Esophagus squamous epithelium (tissue), 4 donors: Measurements from ENCODE around the gene KLHDC7B.

Experiments
- POLR2A ChIP-seq, 4 donors: fragments of 450-650 bp; IDR thresholded peaks; one replicate each; pipeline ENCODE4 v1.6.1; 2017; ENCODE audit warnings: antibody characterized with exemption in 4 of 4, mild to moderate bottlenecking in 4 of 4, moderate library complexity in 3 of 4
- TF ChIP-seq, protein P1 (sequence below), 6 experiments: fragments of 450-650 bp in 4 of 6; fragments of 200-600 bp in 2 of 6; sonication (generic) in 2 of 6; IDR thresholded peaks; one replicate each; pipeline ENCODE4 v1.5.1; 2016 to 2019; ENCODE audit warnings: antibody characterized with exemption in 6 of 6, mild to moderate bottlenecking in 4 of 6, moderate library complexity in 4 of 6

DNA sequence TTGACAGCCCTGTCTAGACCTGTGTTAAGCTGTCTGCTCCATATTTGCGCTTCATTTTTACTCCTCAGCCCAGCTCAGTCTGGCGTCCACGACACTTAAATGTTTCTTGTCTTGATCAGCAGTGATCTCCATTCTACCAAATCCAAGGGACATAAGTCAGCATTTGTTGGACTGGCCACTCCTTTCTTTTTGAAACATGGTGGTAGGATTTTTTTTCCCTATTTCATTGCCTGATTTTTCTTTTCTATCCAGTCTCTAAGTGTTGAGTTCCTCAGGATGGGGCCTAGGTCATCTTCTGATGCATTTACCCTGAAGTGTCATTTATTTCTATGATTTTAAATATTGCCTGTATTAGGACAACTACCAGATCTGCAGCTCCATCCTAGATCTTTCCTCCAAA is 36.8 kb upstream of the KLHDC7B start:
- TF ChIP-seq, protein P1, sequence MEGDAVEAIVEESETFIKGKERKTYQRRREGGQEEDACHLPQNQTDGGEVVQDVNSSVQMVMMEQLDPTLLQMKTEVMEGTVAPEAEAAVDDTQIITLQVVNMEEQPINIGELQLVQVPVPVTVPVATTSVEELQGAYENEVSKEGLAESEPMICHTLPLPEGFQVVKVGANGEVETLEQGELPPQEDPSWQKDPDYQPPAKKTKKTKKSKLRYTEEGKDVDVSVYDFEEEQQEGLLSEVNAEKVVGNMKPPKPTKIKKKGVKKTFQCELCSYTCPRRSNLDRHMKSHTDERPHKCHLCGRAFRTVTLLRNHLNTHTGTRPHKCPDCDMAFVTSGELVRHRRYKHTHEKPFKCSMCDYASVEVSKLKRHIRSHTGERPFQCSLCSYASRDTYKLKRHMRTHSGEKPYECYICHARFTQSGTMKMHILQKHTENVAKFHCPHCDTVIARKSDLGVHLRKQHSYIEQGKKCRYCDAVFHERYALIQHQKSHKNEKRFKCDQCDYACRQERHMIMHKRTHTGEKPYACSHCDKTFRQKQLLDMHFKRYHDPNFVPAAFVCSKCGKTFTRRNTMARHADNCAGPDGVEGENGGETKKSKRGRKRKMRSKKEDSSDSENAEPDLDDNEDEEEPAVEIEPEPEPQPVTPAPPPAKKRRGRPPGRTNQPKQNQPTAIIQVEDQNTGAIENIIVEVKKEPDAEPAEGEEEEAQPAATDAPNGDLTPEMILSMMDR (IDR thresholded peaks at IDR 0.05), result no peak
- no peak for TF ChIP-seq POLR2A (IDR thresholded peaks at IDR 0.05)
